ENCODE data around the gene MR1. TPM values are rescaled to one million over a fixed set of nuclear protein-coding genes. Genes with fewer than 3 reads are reported as not detected.

The MR1 gene
- total RNA-seq, 1 donor from 2014 or later: 0.41 TPM

DNA sequence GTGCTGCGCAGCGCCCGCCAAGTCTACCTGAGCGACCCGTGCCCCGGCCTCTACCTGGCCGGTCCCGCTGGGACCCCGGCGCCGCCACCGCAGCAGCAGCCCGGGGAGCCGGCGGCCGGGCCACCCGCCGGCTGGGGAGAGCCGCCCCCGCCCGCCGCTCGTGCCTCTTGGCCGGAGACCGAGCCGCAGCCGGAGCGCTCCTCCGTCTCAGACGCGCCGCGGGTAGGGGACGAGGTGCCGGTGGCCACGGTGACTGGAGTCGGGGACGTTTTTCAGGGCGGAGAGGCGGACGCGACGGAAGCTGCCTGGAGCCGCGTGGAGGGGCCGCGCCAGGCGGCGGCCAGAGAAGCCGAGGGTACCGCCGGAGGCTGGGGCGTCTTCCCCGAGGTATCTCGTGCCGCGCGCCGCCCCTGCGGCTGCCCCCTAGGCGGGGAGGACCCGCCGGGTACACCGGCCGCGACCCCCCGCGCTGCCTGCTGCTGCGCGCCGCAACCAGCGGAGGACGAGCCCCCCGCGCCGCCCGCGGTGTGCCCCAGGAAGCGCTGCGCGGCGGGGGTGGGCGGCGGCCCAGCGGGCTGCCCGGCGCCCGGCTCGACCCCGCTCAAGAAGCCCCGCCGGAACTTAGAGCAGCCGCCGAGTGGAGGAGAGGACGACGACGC, 55.4 kb downstream of the MR1 start:
- DNase-seq (ENCODE audit: low spot score in 2 of 2) (peak in 1 of 2 donors; percentile 49), FAIRE-seq (no peak)

DNA sequence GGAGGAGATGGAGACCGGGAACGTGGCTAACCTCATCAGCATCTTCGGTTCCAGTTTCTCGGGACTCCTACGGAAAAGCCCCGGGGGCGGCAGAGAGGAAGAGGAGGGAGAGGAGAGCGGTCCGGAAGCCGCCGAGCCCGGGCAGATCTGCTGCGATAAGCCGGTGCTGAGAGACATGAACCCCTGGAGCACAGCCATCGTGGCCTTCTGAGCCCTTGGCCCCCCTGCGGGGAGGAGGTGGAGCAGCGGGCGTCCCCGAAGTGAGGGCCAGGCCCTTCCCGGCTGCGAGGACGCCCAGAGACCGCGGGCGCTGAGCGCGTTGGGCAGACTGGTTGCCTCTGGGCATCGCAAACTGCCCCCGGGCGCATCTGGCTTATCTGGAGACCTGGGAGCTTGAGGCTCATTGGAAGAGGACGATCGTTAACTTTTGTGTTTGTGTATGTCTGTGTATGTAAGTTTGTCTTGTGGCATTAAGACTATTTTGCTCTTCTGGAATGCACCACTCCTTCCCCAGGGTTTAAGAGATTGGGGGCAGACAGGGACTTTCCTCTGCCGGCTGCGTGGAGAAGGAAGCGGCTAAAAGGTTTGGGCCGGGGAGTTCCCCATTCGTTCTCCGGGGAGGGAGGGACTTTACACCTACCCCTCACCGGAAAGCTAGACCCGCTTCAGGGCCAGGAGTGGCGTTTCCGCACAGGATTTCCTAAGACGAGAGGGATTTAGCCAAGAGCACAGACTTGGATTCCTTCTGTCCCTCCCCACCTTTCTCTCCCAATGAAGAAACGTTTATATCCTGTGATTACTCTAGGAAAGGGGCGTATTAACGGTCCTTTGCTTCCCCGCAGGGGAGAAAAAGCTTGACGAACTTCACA, 56.1 kb downstream of the MR1 start:
- FAIRE-seq (no peak), DNase-seq (ENCODE audit: low spot score in 2 of 2) (peak in 1 of 2 donors; percentile 45)

DNA sequence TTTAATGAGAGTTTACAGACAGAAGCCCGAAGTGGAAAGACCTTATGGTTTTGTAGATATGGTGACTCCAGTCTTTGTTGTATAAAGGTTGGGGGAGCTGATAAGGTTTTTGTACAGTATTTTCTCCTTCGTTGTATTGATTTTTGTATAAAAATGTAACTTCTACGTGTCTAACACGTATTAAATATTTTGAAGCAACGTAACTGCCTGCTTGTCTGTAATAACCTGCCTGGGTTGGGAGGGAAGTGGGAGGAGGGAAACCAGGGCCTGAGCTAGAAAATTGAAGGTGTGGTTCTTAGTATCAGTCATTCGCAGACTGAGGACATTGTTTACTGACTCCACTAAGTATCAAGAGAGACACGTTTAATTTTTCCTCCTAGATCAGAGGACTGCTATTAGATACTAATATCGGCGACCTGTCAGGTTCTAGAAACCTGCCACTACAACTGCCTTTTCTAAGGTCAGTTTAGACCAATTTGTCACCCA, 56.9 kb downstream of the MR1 start:
- DNase-seq (ENCODE audit: low spot score in 2 of 2) (no peak), FAIRE-seq (no peak)

DNA sequence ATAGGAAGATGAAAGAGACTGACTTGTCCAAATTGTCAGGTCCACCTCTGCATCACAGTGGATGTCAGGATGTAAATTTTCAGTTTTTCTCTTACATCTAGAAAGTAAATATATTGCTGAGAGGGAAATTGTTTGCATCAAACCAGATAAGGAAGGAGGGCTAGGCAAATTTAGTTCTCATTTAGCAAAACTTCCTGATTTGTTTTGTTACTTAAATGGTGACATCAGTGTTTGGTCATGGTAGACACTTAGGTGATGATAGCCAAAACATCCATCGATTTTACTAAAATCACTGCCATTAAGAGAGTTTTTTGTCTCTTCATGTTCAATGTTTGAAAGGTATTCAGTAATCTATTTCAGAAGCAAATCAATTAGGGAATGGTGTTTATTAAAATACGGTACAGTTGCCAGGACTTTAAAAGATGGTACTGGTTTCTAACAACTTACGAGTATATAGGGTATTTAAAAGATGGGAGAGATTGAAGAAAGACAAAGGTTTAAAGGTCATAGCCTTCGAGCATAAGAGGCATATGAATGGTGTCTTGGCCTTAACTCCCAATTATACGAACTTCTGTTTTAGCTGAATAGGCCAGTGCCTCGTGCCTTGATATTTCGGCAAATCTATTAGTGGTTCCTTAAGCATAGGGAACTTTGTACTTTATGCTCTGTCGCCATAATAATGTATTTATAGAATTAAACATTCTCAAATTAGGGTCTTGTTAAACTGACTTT, 57.7 kb downstream of the MR1 start:
- FAIRE-seq: no peak
- no peak for DNase-seq (ENCODE audit: low spot score in 2 of 2)

DNA sequence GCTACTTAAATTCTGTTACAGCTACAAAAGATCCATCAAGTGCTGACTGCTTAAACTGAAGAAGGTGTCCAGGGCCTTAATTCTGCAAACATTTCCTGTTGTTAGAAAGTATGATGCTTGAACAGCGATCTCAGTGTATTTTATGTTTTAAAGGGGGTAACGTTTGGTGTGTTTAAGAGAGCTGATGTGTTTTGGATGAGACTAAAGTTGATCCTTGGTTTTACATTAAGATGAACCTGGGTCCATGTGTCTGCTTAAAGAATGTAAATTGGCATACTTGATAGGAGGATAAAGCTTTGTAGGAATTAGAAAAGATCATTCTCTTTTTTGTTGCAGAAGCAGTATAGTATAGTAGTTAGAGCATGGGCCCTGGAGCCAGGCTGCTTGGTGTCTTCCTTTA, 58.3 kb downstream of the MR1 start:
- no peak for FAIRE-seq

DNA sequence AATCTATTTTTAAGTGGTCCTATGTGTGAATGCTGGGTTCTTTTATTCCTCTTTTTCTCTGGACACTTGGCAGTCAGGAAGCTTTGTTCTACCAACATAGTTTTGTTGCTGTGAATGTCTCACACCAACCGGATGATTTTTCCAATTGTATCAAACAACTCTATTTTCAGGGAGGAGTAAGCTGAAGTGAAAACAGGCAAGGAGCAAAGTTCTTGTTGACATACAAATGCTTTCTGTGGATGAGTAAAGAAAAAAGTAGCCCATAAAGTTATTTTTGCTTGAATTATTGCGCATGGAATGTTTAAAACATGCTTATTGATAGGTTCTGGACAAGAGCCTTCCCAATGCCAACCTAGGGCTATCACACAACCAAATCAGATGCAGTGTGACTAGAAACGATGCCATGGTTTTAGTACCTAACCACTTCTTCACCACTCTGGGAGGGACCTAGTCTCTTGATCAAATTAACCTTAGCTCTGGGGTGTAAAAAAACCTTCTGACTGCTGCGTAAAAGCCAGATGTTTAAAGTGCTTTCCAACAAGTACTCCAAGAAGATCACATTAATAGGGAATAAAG, 59.2 kb downstream of the MR1 start:
- DNase-seq (ENCODE audit: low spot score in 2 of 2): no peak

More for the DNA sequence above, 58.3 kb downstream of the MR1 start:
- DNase-seq (ENCODE audit: low spot score in 2 of 2): no peak

DNA sequence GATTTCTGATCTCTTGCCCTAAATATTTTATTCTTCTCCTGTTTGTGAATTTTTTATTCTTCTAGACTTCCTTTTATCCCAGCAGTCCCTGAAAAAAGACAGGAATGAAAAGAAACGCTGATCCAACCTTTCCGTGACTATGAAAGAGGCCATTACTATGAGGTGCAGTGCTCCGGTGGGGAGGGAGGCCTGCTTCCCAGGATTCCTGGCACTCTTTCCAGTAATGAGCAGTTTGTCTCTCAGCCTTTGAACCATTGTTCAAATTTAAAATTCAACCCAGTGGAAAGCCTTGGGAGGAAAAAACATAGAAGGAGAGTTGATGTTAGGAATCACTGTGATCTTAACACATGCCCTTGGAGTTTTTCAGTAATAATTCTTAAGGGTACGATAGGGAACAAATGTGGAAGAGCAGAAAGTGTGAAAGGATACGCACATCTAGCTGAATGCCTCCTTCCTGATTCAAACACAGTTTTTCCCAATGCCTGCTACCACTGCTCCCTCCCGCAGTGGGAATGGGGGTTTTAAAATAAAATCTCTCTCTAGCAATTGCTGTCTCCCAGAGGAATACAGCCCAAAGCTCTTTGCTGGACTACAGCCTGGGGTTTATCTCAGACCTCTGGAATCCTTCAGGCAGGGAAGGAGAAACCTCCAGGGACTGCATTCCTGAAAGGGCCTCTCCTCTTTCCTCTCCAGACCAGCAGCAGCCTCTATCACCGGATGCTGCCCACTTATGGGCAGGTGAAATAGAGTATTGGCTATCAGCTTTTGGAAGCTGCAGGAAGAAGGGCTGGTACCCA, 60.8 kb downstream of the MR1 start:
- DNase-seq (ENCODE audit: low spot score in 2 of 2) (no peak), FAIRE-seq (no peak)

More for the DNA sequence above, 59.2 kb downstream of the MR1 start:
- FAIRE-seq: no peak

DNA sequence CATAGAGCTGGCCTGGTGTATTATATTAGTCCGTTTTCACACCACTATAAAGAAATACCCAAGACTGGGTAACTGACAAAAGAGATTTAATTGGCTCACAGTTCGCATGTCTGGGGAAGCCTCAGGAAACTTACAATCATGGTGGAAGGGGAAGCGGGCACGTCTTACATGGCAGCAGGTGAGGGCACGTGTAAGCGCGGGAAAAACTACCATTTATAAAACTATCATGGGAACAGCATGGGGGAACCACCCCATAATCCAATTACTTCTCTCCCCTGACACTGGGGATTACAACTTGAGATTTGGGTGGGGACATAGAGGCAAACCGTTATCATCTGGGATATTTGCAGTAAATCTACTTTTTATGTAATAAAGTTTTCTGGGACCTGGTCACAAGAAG, 61.5 kb downstream of the MR1 start:
- no peak for FAIRE-seq
- DNase-seq (ENCODE audit: low spot score in 2 of 2): no peak

DNA sequence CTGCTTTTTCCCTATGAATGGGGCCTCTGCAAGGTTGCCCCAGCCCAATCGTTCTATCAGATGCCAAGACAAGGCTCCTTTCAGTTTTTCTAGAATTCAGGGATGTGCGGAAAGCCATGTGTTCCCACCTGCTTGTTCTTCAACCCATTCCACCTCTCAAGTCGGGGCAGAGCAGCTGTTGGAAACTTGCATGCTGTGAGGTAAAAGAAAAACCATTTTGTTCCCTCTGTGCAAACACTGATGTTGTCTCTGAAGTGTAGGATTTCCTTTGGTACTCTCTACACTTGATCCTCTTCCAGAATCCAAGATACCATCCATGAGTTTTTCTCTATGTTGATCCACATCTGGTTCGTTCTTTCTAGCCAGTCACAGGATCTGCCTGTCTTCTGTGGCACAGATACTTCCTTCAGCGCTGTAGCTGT, 62.0 kb downstream of the MR1 start:
- FAIRE-seq (no peak), DNase-seq (ENCODE audit: low spot score in 2 of 2) (no peak)

DNA sequence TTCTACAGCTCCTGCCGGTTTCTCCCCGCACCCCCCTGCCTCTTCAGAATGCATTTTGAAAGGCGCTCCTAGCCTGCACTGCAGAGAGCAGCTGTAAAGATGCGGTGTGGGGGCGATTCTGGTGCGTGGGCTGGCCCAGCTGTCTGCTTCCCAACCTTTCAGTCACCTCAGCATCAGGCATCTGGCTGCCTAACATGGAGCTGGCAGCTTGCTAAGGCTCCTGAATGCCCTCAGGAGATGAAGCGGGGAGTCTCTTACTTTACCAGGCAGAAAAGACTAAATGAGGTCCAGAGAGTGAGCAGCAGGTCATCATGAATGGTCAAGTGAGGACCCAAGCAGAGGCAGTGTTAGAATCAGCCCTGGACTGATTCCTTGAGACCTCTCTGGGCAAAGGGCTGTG, 63.5 kb downstream of the MR1 start:
- FAIRE-seq (no peak), DNase-seq (ENCODE audit: low spot score in 2 of 2) (no peak)

DNA sequence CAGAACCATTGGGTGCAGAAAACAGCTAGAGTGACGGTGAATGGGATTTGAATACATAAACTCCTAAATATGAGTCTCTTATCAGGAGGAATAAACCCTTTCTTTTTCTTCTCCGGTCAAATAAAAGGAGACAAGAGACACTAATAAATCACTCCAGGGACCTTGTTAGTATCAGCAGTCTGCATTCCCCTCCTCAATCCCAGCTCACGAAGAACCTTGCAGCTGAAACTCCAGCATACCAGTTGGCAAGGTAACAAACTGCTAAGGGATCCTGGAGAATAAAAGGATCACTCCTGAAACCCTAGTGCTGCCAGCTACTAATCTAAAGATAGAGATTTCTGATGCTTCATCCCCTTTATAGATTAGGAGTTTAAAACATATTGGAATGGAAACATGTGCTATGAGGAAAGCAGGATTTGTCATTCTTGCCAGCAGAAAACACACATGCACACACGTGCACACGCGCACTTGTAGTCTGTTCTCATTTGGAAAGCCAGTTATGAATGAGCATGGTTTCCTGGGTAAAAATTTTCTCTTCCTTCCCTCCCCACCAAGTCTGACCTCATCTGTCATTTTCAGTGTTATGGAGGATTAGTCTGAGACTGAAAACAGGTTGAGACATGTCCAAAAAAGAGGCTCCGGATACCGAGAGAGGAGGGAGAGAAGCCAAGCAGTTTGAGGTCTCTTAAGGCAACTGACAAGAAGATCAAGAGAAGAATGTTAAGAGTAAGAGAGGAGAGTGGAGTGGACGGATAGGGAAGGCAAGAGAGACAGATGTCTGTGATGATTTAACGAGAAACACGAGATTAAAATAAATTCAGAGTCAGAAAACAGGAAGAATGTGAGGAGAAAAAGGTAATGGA, 65.6 kb downstream of the MR1 start:
- FAIRE-seq: no peak
- no peak for DNase-seq (ENCODE audit: low spot score in 2 of 2)

DNA sequence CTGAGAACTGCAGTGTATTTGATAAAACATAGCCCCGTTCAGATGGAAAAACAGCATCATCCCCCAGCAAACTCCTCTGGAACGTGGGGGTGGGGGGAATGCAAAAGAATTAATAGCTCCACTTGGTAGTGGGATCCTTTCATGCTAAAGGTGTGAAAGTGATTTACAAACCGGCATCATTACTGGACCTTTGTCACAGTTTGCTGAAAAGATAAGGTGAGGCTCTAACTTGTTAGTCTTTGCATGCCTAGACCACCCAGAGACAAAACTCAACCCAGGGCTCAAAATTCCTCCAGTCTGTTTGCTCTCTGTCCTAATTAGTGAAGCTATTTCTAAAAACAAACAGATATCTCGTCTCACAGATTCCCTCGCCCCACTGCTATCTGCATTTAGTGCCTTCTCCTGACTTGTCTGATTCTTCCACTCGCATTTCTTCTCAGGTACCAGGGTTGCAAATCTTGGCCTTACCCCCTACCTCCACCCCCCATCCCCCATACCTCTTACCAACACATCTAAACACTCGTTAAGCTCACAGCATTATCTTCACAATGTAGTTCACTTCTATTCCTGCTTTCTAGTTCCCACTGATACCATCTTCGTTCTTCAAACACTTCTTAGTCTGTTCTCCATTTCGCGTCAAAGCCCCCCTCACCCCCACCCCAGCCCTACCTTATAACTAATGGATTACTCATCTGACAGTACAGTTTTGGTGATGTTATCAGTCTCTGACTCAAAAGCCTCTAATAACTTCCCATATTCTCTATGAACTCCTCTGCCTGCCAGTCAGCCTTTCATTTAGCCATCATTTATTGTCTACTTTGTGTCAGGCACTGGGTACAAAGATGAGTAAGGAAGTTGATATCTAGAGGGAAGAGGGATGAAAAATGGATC, 66.5 kb downstream of the MR1 start:
- FAIRE-seq: no peak
- DNase-seq (ENCODE audit: low spot score in 2 of 2): no peak

DNA sequence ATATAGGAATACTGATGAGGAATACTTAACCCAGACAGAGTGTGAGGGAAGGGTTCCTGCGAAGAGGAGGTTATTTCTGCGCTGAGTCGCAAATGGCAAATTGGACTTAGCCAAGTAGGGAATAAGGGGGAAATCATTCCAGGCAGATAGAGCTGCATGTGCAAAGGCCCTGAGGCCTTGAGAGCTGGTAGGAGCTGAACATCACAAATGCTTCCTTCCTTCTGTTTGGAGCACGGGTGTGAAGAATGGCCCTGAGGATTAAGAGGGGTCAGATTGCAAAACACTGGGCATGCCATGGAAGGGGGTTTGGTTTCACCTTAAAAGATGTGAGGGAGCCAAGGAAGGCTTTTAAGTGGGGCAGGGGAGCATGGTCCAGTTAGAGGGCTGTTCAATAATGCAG, 67.2 kb downstream of the MR1 start:
- FAIRE-seq (no peak), DNase-seq (ENCODE audit: low spot score in 2 of 2) (no peak)

DNA sequence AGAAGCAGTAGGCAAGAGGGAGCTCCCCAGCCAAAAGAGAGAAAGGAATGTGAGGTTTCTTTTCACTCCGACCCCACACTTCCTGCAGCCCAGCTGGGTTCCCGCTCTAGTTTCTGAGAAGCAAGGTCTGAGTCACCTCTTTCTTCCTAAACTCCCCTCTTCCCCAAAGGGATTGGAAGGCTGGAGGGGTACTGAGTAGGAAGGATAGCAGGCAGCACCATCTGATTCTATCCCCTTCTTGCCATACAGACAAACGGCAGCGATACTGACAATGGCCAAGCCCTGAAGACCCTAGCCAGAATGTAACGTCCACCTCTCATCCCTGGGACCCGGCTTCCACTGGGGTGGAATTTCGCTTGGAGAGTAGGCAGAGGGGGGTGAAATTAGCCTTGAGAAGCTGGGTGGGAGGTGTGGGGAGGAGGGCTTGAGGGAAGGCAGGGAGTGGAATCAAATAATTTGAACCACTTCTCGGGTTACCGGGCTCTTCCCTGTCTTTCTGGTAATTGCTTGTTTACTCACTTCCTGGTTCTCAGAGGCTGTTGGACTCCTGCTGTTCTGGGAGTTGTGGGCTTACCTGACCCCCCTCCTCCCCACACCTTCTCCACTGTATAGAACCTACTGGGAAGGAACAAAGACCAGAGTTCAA, 67.9 kb downstream of the MR1 start:
- DNase-seq (ENCODE audit: low spot score in 2 of 2) (no peak), FAIRE-seq (no peak)

DNA sequence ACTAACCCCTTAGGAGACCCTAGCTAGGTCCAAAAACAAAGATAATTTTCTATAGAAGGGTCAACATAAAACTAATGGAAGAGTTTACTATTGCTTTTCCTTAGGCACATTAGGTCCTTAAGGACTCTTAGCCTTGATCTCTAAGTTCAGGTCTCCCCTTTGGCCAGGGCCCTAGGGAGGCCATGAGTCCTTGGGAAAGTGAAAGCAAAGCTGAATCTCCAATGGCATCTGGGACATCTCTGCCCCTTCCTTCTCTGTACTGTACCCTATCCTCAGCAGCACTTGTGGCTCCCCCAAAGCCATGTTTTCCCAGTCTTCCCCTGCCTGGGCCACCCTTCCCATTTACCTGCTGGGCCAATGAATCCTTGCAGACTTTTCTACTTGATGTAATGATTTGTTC, 69.1 kb downstream of the MR1 start:
- FAIRE-seq: no peak

DNA sequence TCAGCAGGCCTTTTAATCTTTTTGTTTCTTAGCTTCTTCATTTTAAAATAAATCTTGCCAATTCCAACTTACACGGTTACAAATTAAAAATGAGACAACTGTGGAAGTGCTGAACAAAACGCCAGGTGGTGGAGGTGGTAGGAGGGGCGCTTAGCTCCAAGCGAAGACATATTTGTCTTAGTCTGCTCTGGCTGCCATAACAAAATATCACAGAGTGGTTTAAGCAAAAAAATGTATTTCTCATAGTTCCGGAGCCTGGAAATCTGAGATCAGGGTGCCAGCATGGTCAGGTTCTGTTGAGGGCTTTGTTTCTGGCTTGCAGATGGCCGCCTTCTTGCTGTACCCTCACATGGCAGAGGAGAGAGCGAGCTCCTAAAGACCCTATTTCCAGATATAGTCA, 69.6 kb downstream of the MR1 start:
- FAIRE-seq: no peak
- no peak for DNase-seq (ENCODE audit: low spot score in 2 of 2)

More for the DNA sequence above, 69.1 kb downstream of the MR1 start:
- DNase-seq (ENCODE audit: low spot score in 2 of 2): no peak

DNA sequence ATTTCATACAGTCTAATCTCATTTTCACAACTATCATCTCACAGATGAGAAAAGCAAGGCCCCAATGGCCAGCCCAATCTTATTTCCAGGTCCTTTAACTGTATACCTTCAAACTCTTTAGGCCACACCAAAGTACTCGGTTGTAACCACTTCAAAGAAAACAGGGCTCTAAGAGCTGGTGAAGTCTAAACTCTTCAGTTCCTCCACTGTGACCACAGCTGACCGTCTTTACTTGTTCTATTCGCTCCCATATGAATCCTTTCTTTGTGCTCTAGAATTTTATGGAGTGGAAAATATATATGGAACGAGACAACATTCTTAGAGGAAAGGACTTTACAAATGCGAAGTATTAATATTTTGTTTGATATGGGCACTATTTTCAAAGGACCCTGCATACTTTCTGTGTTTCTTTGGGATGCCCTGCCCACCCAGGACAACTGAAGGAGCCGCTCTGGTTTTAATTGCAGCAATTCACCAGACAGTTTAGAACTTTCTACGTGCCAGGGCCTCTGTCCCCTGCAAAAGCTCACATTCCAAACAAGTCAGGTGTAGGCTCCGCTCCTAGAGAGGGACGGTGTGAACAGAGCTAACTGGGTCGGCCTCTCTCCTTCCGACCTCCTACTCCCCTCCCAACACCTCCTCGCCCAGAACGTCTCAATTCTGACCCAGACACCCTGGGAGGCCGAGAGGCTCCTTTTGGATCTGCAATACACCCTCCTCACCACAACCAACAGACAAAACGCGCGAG, 70.4 kb downstream of the MR1 start:
- no peak for DNase-seq (ENCODE audit: low spot score in 2 of 2)
- FAIRE-seq: no peak
